HepG2 (cell line): ENCODE measurements around the gene CDC42SE2. TPM values are rescaled to one million over a fixed set of nuclear protein-coding genes. Genes with fewer than 3 reads are reported as not detected.

ENCODE experiments used
- SMAD1 ChIP-seq: sonication (generic); formaldehyde crosslinking; IDR thresholded peaks from 2 replicates; pipeline ENCODE4 v1.4.0; 2020; ENCODE audit warnings: missing genetic modification reagents, low read depth, mild to moderate bottlenecking, borderline replicate concordance
- TBL1XR1 ChIP-seq: fragments of 150-350 bp; IDR thresholded peaks from 2 replicates; pipeline ENCODE4 v1.6.1; 2014; ENCODE audit warnings: borderline replicate concordance, low read length; ENCODE audit not compliant: partially characterized antibody
- ZNF253 ChIP-seq: sonication (generic); formaldehyde crosslinking; IDR thresholded peaks from 2 replicates; pipeline ENCODE4 v1.8.0; 2022; ENCODE audit warnings: mild to moderate bottlenecking, missing genetic modification reagents, borderline replicate concordance
- ZNF382 ChIP-seq: sonication (generic); formaldehyde crosslinking; IDR thresholded peaks from 2 replicates; pipeline ENCODE4 v1.5.0; 2020; ENCODE audit warnings: missing genetic modification reagents, mild to moderate bottlenecking, borderline replicate concordance
- ZNF543 ChIP-seq: sonication (generic); formaldehyde crosslinking; IDR thresholded peaks from 2 replicates; pipeline ENCODE4 v1.4.0; 2020; ENCODE audit warnings: mild to moderate bottlenecking, missing genetic modification reagents
- ZNF547 ChIP-seq: sonication (generic); formaldehyde crosslinking; IDR thresholded peaks from 2 replicates; pipeline ENCODE4 v1.5.1; 2020; ENCODE audit warnings: mild to moderate bottlenecking, missing genetic modification reagents
- ZNF558 ChIP-seq: sonication (generic); formaldehyde crosslinking; IDR thresholded peaks from 2 replicates; pipeline ENCODE4 v1.9.0; 2022; ENCODE audit warnings: mild to moderate bottlenecking, missing genetic modification reagents, borderline replicate concordance
- ZNF607 ChIP-seq: sonication (generic); formaldehyde crosslinking; IDR thresholded peaks from 2 replicates; pipeline ENCODE4 v1.5.1; 2020; ENCODE audit warnings: missing genetic modification reagents, mild to moderate bottlenecking, borderline replicate concordance
- ZNF670 ChIP-seq: sonication (generic); formaldehyde crosslinking; IDR thresholded peaks from 2 replicates; pipeline ENCODE4 v1.8.0; 2022; ENCODE audit warnings: mild to moderate bottlenecking, missing genetic modification reagents, borderline replicate concordance
- ZNF776 ChIP-seq: sonication (generic); formaldehyde crosslinking; IDR thresholded peaks from 2 replicates; pipeline ENCODE4 v1.4.0; 2020; ENCODE audit warnings: mild to moderate bottlenecking, missing genetic modification reagents
- polyA plus RNA-seq, 8 experiments: library from polyadenylated mRNA; depleted of rRNA in 3 of 8; stranded (reverse) in 7 of 8; unstranded in 1 of 8; fragments of >200 nt; fragmentation: Illumina TruSeq in 4 of 8; extraction: Trizol in 4 of 8; gene quantifications; 2 replicates each; pipeline versions ENCODE4 v1.2.1 to v1.2.3, GENCODE V29; 2011 to 2016; ENCODE audit warnings: low read depth in 4 of 8, missing spikeins in 1 of 8, mixed read lengths in 1 of 8; ENCODE audit not compliant: insufficient read depth in 1 of 8
- total RNA-seq, 5 experiments: library from RNA; depleted of rRNA; stranded (reverse); fragments of >200 nt; fragmentation: Illumina TruSeq; extraction: Trizol; gene quantifications; 2 replicates each; pipeline ENCODE4 v1.2.3, GENCODE V29; 2016; ENCODE audit warnings: low read depth in 1 of 5
- TF ChIP-seq, protein P1 (sequence below): sonication (generic); formaldehyde crosslinking; IDR thresholded peaks from 2 replicates; pipeline ENCODE4 v1.8.1; 2023; ENCODE audit warnings: missing genetic modification reagents, inconsistent platforms, borderline replicate concordance
- TF ChIP-seq, protein P2 (sequence below): sonication (generic); formaldehyde crosslinking; conservative IDR thresholded peaks from 2 replicates; pipeline ENCODE4 v1.8.0; 2022; ENCODE audit warnings: low read depth, missing genetic modification reagents
- TF ChIP-seq, protein P3 (sequence below): sonication (generic); formaldehyde crosslinking; IDR thresholded peaks from 2 replicates; pipeline ENCODE4 v1.5.0; 2020; ENCODE audit warnings: missing genetic modification reagents
- TF ChIP-seq, protein P4 (sequence below): sonication (generic); formaldehyde crosslinking; IDR thresholded peaks from 2 replicates; pipeline ENCODE4 v1.8.0; 2022; ENCODE audit warnings: mild to moderate bottlenecking, missing genetic modification reagents, moderate library complexity
- TF ChIP-seq, protein P5 (sequence below): sonication (generic); formaldehyde crosslinking; IDR thresholded peaks from 2 replicates; pipeline ENCODE4 v1.5.1; 2020; ENCODE audit warnings: missing genetic modification reagents, mild to moderate bottlenecking, borderline replicate concordance
- TF ChIP-seq, protein P6 (sequence below): sonication (generic); formaldehyde crosslinking; IDR thresholded peaks from 2 replicates; pipeline ENCODE4 v1.4.0; 2020; ENCODE audit warnings: missing genetic modification reagents

CDC42SE2 gene
- total and polyA plus RNA-seq, 2 of the 13 experiments (the other 11 are each of a cell fraction or from before 2014, with no cell fraction given) = 19.6 to 25.0 TPM

DNA sequence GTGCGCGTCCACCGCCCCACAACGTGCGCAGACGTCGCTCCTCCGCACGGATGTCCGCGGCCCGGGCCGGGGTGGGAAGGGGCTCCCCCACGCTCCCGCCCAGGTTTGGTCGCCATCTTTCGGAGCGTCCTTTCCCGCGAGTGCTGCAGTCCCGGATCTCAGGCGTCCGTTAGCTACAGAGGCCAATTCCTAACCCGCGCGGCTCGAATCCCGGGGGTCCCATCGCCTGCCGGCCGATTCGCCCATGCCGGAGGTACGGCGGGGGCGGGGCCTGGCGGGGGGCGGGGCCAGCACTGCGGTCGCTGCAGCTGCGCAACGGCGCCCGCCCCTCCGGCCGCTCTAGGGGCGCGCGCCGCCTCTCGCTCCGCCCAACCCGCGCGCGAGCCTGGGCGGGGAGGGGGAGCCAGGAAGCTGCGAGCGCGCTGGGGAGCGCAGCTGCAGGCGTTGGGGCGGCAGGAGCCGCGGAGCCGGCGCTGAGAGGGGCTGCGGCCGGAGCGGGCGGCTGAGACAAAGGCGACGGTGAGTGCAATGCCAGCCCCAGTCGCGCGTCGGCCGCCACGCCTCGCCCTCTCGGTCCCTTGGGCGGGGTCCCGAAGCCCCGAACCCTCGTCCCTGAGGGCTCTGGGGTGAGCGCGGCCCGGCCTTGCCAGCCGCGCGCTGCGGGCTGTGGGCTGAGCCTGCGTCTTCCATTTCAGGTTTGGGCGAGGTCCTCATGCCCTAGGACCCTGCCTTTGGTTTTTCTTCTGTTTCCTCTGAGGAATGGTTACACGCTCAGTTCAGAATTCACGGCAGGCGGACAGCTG lies at the start of gene CDC42SE2 (continued):
- TF ChIP-seq ZNF543 (CRISPR knock-in tag) (no peak), ZNF558 (CRISPR knock-in tag) (peak; percentile 77; the same call in 1 of the 2 replicates), ZNF547 (CRISPR knock-in tag) (no peak), ZNF382 (CRISPR knock-in tag) (no peak), ZNF607 (peak; percentile 56; the same call in 1 of the 2 replicates), ZNF776 (peak; percentile 78), TBL1XR1 (no peak), SMAD1 (CRISPR knock-in tag) (no peak), ZNF253 (CRISPR knock-in tag) (no peak), ZNF670 (CRISPR knock-in tag) (no peak)
- TF ChIP-seq, protein P1, sequence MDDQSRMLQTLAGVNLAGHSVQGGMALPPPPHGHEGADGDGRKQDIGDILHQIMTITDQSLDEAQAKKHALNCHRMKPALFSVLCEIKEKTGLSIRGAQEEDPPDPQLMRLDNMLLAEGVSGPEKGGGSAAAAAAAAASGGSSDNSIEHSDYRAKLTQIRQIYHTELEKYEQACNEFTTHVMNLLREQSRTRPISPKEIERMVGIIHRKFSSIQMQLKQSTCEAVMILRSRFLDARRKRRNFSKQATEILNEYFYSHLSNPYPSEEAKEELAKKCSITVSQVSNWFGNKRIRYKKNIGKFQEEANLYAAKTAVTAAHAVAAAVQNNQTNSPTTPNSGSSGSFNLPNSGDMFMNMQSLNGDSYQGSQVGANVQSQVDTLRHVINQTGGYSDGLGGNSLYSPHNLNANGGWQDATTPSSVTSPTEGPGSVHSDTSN (CRISPR knock-in tag) = no peak
- TF ChIP-seq, protein P2, sequence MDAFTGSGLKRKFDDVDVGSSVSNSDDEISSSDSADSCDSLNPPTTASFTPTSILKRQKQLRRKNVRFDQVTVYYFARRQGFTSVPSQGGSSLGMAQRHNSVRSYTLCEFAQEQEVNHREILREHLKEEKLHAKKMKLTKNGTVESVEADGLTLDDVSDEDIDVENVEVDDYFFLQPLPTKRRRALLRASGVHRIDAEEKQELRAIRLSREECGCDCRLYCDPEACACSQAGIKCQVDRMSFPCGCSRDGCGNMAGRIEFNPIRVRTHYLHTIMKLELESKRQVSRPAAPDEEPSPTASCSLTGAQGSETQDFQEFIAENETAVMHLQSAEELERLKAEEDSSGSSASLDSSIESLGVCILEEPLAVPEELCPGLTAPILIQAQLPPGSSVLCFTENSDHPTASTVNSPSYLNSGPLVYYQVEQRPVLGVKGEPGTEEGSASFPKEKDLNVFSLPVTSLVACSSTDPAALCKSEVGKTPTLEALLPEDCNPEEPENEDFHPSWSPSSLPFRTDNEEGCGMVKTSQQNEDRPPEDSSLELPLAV (CRISPR knock-in tag) = no peak
- TF ChIP-seq, protein P3, sequence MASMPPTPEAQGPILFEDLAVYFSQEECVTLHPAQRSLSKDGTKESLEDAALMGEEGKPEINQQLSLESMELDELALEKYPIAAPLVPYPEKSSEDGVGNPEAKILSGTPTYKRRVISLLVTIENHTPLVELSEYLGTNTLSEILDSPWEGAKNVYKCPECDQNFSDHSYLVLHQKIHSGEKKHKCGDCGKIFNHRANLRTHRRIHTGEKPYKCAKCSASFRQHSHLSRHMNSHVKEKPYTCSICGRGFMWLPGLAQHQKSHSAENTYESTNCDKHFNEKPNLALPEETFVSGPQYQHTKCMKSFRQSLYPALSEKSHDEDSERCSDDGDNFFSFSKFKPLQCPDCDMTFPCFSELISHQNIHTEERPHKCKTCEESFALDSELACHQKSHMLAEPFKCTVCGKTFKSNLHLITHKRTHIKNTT (CRISPR knock-in tag) = no peak
- TF ChIP-seq, protein P4, sequence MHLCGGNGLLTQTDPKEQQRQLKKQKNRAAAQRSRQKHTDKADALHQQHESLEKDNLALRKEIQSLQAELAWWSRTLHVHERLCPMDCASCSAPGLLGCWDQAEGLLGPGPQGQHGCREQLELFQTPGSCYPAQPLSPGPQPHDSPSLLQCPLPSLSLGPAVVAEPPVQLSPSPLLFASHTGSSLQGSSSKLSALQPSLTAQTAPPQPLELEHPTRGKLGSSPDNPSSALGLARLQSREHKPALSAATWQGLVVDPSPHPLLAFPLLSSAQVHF (CRISPR knock-in tag) = no peak
- TF ChIP-seq, protein P5, sequence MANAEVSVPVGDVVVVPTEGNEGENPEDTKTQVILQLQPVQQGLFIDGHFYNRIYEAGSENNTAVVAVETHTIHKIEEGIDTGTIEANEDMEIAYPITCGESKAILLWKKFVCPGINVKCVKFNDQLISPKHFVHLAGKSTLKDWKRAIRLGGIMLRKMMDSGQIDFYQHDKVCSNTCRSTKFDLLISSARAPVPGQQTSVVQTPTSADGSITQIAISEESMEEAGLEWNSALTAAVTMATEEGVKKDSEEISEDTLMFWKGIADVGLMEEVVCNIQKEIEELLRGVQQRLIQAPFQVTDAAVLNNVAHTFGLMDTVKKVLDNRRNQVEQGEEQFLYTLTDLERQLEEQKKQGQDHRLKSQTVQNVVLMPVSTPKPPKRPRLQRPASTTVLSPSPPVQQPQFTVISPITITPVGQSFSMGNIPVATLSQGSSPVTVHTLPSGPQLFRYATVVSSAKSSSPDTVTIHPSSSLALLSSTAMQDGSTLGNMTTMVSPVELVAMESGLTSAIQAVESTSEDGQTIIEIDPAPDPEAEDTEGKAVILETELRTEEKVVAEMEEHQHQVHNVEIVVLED = 0 out of 2 replicates have a peak, but pooled peaks have one; percentile 27
- TF ChIP-seq, protein P6, sequence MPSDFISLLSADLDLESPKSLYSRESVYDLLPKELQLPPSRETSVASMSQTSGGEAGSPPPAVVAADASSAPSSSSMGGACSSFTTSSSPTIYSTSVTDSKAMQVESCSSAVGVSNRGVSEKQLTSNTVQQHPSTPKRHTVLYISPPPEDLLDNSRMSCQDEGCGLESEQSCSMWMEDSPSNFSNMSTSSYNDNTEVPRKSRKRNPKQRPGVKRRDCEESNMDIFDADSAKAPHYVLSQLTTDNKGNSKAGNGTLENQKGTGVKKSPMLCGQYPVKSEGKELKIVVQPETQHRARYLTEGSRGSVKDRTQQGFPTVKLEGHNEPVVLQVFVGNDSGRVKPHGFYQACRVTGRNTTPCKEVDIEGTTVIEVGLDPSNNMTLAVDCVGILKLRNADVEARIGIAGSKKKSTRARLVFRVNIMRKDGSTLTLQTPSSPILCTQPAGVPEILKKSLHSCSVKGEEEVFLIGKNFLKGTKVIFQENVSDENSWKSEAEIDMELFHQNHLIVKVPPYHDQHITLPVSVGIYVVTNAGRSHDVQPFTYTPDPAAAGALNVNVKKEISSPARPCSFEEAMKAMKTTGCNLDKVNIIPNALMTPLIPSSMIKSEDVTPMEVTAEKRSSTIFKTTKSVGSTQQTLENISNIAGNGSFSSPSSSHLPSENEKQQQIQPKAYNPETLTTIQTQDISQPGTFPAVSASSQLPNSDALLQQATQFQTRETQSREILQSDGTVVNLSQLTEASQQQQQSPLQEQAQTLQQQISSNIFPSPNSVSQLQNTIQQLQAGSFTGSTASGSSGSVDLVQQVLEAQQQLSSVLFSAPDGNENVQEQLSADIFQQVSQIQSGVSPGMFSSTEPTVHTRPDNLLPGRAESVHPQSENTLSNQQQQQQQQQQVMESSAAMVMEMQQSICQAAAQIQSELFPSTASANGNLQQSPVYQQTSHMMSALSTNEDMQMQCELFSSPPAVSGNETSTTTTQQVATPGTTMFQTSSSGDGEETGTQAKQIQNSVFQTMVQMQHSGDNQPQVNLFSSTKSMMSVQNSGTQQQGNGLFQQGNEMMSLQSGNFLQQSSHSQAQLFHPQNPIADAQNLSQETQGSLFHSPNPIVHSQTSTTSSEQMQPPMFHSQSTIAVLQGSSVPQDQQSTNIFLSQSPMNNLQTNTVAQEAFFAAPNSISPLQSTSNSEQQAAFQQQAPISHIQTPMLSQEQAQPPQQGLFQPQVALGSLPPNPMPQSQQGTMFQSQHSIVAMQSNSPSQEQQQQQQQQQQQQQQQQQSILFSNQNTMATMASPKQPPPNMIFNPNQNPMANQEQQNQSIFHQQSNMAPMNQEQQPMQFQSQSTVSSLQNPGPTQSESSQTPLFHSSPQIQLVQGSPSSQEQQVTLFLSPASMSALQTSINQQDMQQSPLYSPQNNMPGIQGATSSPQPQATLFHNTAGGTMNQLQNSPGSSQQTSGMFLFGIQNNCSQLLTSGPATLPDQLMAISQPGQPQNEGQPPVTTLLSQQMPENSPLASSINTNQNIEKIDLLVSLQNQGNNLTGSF (CRISPR knock-in tag) = peak; percentile 67
